ENCODE measurements around the gene SOS2.
"Not testable (repeated sequence)": the region's sequence is repeated elsewhere in the genome, so short reads cannot be mapped to it uniquely, and the experiment has no call there.

SOS2 gene

GRCh38 chr14:50083467-50084337 is 147.7 kb downstream of the SOS2 start:
- DNase-seq = no peak

GRCh38 chr14:50082784-50083466 is 148.5 kb downstream of the SOS2 start:
- DNase-seq = no peak

GRCh38 chr14:50082308-50082742 is 149.1 kb downstream of the SOS2 start:
- DNase-seq = no peak

- not testable (repeated sequence) for DNase-seq
Observed at GRCh38 chr14:50079103-50079502, 152.3 kb downstream of the SOS2 start.

GRCh38 chr14:50073663-50074062 is 157.7 kb downstream of the SOS2 start:
- not testable (repeated sequence) for DNase-seq

GRCh38 chr14:50072395-50072794 is 159.0 kb downstream of the SOS2 start:
- DNase-seq = no peak

- no peak for DNase-seq
Observed at GRCh38 chr14:50070840-50071548, 160.4 kb downstream of the SOS2 start.

GRCh38 chr14:50070230-50070629 is 161.1 kb downstream of the SOS2 start:
- DNase-seq = no peak

GRCh38 chr14:50069325-50069724 is 162.1 kb downstream of the SOS2 start:
- DNase-seq = no peak

- no peak for DNase-seq
Observed at GRCh38 chr14:50068496-50068895, 162.9 kb downstream of the SOS2 start.

GRCh38 chr14:50067723-50068495 is 163.5 kb downstream of the SOS2 start:
- DNase-seq = no peak
